ENCODE measurements around the gene COPS7B.

COPS7B gene

GRCh38 chr2:231785822-231786176 lies 446 bp upstream of the COPS7B start:
- in situ Hi-C loops (cut with MboI; ENCODE audit: low pct_unique_long_range_greater_than_20kb, low sequenced_read_pairs, unreplicated experiment) = no loop called here
- no peak for TF ChIP-seq CTCF (IDR thresholded peaks at IDR 0.05; ENCODE audit: extremely low read depth, insufficient read depth, missing control alignments)
- DNase-seq (ENCODE audit: low spot score) = no peak

GRCh38 chr2:231786917-231787292 lies 660 bp downstream of the COPS7B start:
- TF ChIP-seq CTCF (IDR thresholded peaks at IDR 0.05; ENCODE audit: extremely low read depth, insufficient read depth, missing control alignments) = no peak
- no peak for DNase-seq (ENCODE audit: low spot score)
- in situ Hi-C loops (cut with MboI; ENCODE audit: low pct_unique_long_range_greater_than_20kb, low sequenced_read_pairs, unreplicated experiment) = no loop called here

GRCh38 chr2:231791107-231791506 lies 4.9 kb downstream of the COPS7B start:
- in situ Hi-C loops (cut with MboI; ENCODE audit: low pct_unique_long_range_greater_than_20kb, low sequenced_read_pairs, unreplicated experiment) = no loop called here
- DNase-seq (ENCODE audit: low spot score) = no peak
- no peak for TF ChIP-seq CTCF (IDR thresholded peaks at IDR 0.05; ENCODE audit: extremely low read depth, insufficient read depth, missing control alignments)

- no peak for DNase-seq (ENCODE audit: low spot score)
- in situ Hi-C loops (cut with MboI; ENCODE audit: low pct_unique_long_range_greater_than_20kb, low sequenced_read_pairs, unreplicated experiment) = no loop called here
These were observed 8.1 kb downstream of the COPS7B start for GRCh38 chr2:231794383-231794782.

GRCh38 chr2:231795525-231796327 lies 9.5 kb downstream of the COPS7B start:
- TF ChIP-seq CTCF (IDR thresholded peaks at IDR 0.05; ENCODE audit: extremely low read depth, insufficient read depth, missing control alignments) = peak; percentile 6
- DNase-seq (ENCODE audit: low spot score) = no peak
- in situ Hi-C loops (cut with MboI; ENCODE audit: low pct_unique_long_range_greater_than_20kb, low sequenced_read_pairs, unreplicated experiment) = no loop called here

More at GRCh38 chr2:231794383-231794782, 8.1 kb downstream of the COPS7B start:
- no peak for TF ChIP-seq CTCF (IDR thresholded peaks at IDR 0.05; ENCODE audit: extremely low read depth, insufficient read depth, missing control alignments)

GRCh38 chr2:231800493-231801091 lies 14.3 kb downstream of the COPS7B start:
- peak; percentile 73 for TF ChIP-seq CTCF (IDR thresholded peaks at IDR 0.05; ENCODE audit: extremely low read depth, insufficient read depth, missing control alignments)
- peak; percentile 36 for DNase-seq (ENCODE audit: low spot score)
- in situ Hi-C loops (cut with MboI; ENCODE audit: low pct_unique_long_range_greater_than_20kb, low sequenced_read_pairs, unreplicated experiment) = no loop called here

Measured in GM13977 (cell line).